ENCODE data around the gene JAG2. TPM values are rescaled to one million over a fixed set of nuclear protein-coding genes. Genes with fewer than 3 reads are reported as not detected.

The JAG2 gene
- total RNA-seq, 4 donors from 2014 or later: 7.6 to 27.4 (median 11.9) TPM

- peak in 1 of 2 donors; percentile 2 for DNase-seq
- no peak overlapping the region for H3K4me3 ChIP-seq
- H3K4me1 ChIP-seq: no peaks in the 10 kb centered on the region
- intact Hi-C loops (cut with DNase I; ENCODE audit: low total_unique reads): no loop called here
- no peaks in the 10 kb centered on the region for H3K36me3 ChIP-seq
- H3K9me3 ChIP-seq: peaks cover 0 to 9% of the 10 kb centered on the region in 2 donors
- H3K27me3 ChIP-seq: no peaks in the 10 kb centered on the region
- no peak overlapping the region for H3K27ac ChIP-seq
- TF ChIP-seq POLR2A (IDR thresholded peaks at IDR 0.05): no peak
- no peak for TF ChIP-seq CTCF (IDR thresholded peaks at IDR 0.05)
These were observed 43.8 kb downstream of the JAG2 start for GRCh38 chr14:105124823-105125222.

- H3K9me3 ChIP-seq: peaks cover 0 to 9% of the 10 kb centered on the region in 2 donors
- no peaks in the 10 kb centered on the region for H3K36me3 ChIP-seq
- no peaks in the 10 kb centered on the region for H3K4me1 ChIP-seq
- intact Hi-C loops (cut with DNase I; ENCODE audit: low total_unique reads): no loop called here
- TF ChIP-seq POLR2A (IDR thresholded peaks at IDR 0.05) (no peak), CTCF (IDR thresholded peaks at IDR 0.05) (no peak)
- no peak overlapping the region for H3K4me3 ChIP-seq
- H3K27ac ChIP-seq: no peak overlapping the region
- H3K27me3 ChIP-seq: no peaks in the 10 kb centered on the region
- peak in 1 of 2 donors; percentile 1 for DNase-seq
These were observed 44.4 kb downstream of the JAG2 start for GRCh38 chr14:105123981-105124765.

GRCh38 chr14:105123064-105123665, 45.4 kb downstream of the JAG2 start:
- no peak overlapping the region for H3K27ac ChIP-seq
- no peaks in the 10 kb centered on the region for H3K27me3 ChIP-seq
- intact Hi-C loops (cut with DNase I; ENCODE audit: low total_unique reads): no loop called here
- no peaks in the 10 kb centered on the region for H3K36me3 ChIP-seq
- DNase-seq: no peak
- H3K4me3 ChIP-seq: no peak overlapping the region
- TF ChIP-seq CTCF (IDR thresholded peaks at IDR 0.05): no peak
- no peak for TF ChIP-seq POLR2A (IDR thresholded peaks at IDR 0.05)
- no peaks in the 10 kb centered on the region for H3K4me1 ChIP-seq
- peaks cover 0 to 9% of the 10 kb centered on the region in 2 donors for H3K9me3 ChIP-seq

GRCh38 chr14:105120056-105120455, 48.5 kb downstream of the JAG2 start:
- no peak for DNase-seq
- no peak overlapping the region for H3K4me3 ChIP-seq
- intact Hi-C loops (cut with DNase I; ENCODE audit: low total_unique reads): no loop called here
- no peaks in the 10 kb centered on the region for H3K36me3 ChIP-seq
- H3K9me3 ChIP-seq: peaks cover 0 to 9% of the 10 kb centered on the region in 2 donors
- no peaks in the 10 kb centered on the region for H3K4me1 ChIP-seq
- TF ChIP-seq CTCF (IDR thresholded peaks at IDR 0.05) (no peak), POLR2A (IDR thresholded peaks at IDR 0.05) (no peak)
- H3K27ac ChIP-seq: no peak overlapping the region
- H3K27me3 ChIP-seq: no peaks in the 10 kb centered on the region

- no peaks in the 10 kb centered on the region for H3K4me1 ChIP-seq
- no peaks in the 10 kb centered on the region for H3K36me3 ChIP-seq
- intact Hi-C loops (cut with DNase I; ENCODE audit: low total_unique reads): no loop called here
- H3K27ac ChIP-seq: no peak overlapping the region
- TF ChIP-seq POLR2A (IDR thresholded peaks at IDR 0.05): no peak
- TF ChIP-seq CTCF (IDR thresholded peaks at IDR 0.05): no peak
- no peak for DNase-seq
- H3K4me3 ChIP-seq: no peak overlapping the region
- no peaks in the 10 kb centered on the region for H3K27me3 ChIP-seq
- peaks cover 0 to 9% of the 10 kb centered on the region in 2 donors for H3K9me3 ChIP-seq
These were observed 49.1 kb downstream of the JAG2 start for GRCh38 chr14:105119408-105120025.
